ENCODE results near the gene SYNPO2L. TPM values are rescaled to one million over a fixed set of nuclear protein-coding genes. Genes with fewer than 3 reads are reported as not detected.
"Not testable (repeated sequence)": the region's sequence is repeated elsewhere in the genome, so short reads cannot be mapped to it uniquely, and the experiment has no call there.

Gene SYNPO2L
- total RNA-seq, 1 experiment from 2014 or later, result 0.22 TPM

DNA sequence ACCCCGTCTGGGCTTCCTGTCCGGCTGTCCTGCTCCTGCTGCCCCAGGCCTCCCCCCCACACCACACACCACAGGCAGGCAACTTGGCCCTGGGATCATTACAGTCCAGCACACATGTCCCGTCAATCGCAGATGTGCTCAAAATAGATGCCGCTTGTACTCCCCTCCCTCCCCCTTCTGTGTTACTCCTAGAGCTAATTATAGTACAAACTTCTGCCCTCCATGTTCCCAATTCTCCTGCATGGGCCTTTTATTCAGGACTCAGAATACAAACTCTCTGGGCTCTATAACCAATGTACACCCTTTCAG is at the start of gene SYNPO2L (continued):
- TF ChIP-seq, protein P1, sequence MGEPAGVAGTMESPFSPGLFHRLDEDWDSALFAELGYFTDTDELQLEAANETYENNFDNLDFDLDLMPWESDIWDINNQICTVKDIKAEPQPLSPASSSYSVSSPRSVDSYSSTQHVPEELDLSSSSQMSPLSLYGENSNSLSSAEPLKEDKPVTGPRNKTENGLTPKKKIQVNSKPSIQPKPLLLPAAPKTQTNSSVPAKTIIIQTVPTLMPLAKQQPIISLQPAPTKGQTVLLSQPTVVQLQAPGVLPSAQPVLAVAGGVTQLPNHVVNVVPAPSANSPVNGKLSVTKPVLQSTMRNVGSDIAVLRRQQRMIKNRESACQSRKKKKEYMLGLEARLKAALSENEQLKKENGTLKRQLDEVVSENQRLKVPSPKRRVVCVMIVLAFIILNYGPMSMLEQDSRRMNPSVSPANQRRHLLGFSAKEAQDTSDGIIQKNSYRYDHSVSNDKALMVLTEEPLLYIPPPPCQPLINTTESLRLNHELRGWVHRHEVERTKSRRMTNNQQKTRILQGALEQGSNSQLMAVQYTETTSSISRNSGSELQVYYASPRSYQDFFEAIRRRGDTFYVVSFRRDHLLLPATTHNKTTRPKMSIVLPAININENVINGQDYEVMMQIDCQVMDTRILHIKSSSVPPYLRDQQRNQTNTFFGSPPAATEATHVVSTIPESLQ (CRISPR knock-in tag; IDR thresholded peaks at IDR 0.05), result no peak
- TF ChIP-seq EMX1 (CRISPR knock-in tag; IDR thresholded peaks at IDR 0.05), result no peak

DNA sequence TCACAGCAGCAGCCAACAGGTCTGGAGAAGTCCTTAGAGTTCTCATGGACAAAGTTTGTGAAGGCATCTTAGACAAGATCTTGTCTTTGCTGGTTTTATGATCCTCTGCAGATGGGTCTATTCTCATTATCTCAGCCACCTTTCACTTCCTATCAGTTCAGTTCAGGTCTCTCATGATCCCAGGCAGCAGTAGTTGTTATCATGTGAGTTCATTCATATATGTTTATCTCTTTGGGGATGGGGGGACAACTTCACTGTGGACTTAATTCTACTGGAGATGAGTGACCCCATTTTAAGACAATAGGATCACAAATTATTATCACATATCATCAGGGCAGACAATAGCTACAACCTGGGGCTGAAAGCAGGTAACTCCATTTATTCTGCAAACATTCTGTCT is 48.1 kb upstream of the SYNPO2L start:
- ATAC-seq; H3K4me1 Mint-ChIP-seq; H3K27me3 Mint-ChIP-seq (ENCODE audit: low read depth); POLR2A ChIA-PET; H3K36me3 Mint-ChIP-seq; CTCF ChIA-PET; DNase-seq (ENCODE audit: low spot score); H3K9me3 Mint-ChIP-seq; H3K27ac Mint-ChIP-seq; H3K4me3 Mint-ChIP-seq: not testable (repeated sequence)

DNA sequence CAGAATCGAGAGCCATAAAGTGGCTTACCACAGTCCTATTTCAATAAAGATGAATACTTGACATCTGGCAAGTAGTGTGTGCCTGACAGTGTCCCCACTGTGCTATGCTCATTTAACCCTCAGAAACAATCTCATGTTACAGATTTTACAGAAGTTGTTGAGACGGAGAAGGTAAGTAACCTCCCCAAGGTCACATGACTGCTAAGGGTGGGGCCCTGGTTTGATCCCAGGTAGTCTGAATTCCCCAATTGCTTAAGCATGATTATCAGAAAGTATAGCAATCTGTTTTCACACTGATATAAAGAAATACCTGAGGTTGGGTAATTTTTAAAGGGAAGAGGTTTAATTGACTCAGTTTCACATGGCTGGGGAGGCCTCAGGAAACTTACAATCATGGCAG is 43.0 kb upstream of the SYNPO2L start:
- H3K27me3 Mint-ChIP-seq (ENCODE audit: low read depth); ATAC-seq; H3K36me3 Mint-ChIP-seq; H3K9me3 Mint-ChIP-seq; CTCF ChIA-PET; H3K4me1 Mint-ChIP-seq; POLR2A ChIA-PET; DNase-seq (ENCODE audit: low spot score); H3K4me3 Mint-ChIP-seq; H3K27ac Mint-ChIP-seq: not testable (repeated sequence)

DNA sequence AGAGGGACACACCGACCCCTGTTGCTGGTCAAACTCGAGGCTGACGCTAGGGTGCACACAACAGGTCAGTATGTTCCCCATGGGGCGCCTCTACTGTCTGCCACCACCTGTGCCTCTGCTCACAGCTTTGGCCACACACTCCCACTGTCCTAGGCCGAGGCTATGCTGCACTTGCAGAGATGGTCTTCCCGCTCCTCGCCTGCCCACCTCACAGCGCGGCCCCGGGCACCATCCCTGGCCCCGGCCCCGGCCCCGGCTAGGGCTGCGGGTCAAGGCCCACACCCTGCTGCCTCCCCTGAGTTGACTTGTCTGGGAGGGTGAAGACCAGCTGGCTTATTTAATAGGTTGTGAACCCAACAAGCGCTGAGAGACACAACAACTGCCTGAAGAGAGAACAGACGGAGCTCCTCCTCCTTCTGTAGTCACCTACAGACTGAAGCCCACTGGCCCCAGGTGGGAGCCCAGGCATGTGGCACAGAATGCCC is 41.9 kb upstream of the SYNPO2L start, which contains the start of gene AGAP5:
TSS of gene AGAP5 (minus strand) at position 435 of the 485 bp plus-strand sequence. CDS start at position 81, 354 bp downstream.
- DNase-seq (ENCODE audit: low spot score); ATAC-seq; H3K4me3 Mint-ChIP-seq; POLR2A ChIA-PET; H3K4me1 Mint-ChIP-seq; H3K36me3 Mint-ChIP-seq; H3K9me3 Mint-ChIP-seq; H3K27me3 Mint-ChIP-seq (ENCODE audit: low read depth); CTCF ChIA-PET: not testable (repeated sequence)
- peak within 1 kb of the TSS; percentile 65; the same call in 1 of the 2 replicates for H3K27ac Mint-ChIP-seq

DNA sequence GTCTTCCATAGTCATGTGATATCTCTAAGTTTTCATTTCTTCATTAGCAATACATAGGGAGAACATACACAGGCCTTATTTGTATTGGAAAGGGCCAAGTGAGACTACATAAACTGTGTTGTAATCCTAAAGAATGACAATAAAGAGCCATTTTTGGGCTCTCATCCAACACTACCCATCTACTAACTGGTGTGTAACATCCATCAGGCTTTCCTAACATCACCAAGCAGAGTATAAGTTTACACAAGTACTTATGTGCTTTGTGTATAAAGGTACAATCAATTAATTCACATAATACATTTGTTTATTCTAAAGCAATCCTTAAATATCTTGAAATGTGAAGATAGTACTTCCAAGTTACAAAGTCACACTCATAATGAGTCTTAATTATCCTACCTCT is 39.5 kb upstream of the SYNPO2L start:
- DNase-seq (ENCODE audit: low spot score); POLR2A ChIA-PET; H3K27me3 Mint-ChIP-seq (ENCODE audit: low read depth); H3K27ac Mint-ChIP-seq; H3K9me3 Mint-ChIP-seq; ATAC-seq; CTCF ChIA-PET; H3K4me3 Mint-ChIP-seq; H3K4me1 Mint-ChIP-seq; H3K36me3 Mint-ChIP-seq: not testable (repeated sequence)

DNA sequence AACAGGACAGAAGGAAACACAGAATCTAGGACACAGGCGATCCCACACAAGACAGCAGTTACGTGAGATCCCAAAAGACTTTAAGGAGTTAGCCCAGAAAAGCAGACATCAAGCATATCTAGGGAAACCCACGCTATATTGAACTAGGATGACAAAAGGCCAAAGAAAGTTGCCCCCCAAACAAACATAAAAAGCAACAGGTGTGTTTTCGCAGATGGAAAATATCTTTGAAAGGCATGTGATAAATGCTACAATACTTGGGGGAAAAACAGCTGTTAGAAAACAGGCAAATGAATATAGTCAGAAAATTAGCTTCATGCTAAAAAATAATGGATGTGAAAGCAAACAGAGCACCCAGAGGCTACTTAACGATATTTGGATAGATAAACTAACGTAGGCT is 34.9 kb upstream of the SYNPO2L start:
- POLR2A ChIA-PET; DNase-seq (ENCODE audit: low spot score); H3K9me3 Mint-ChIP-seq; H3K27ac Mint-ChIP-seq; H3K4me3 Mint-ChIP-seq; H3K4me1 Mint-ChIP-seq; CTCF ChIA-PET; H3K27me3 Mint-ChIP-seq (ENCODE audit: low read depth); ATAC-seq: not testable (repeated sequence)
- peaks cover 15% of the 10 kb centered on the region for H3K36me3 Mint-ChIP-seq

DNA sequence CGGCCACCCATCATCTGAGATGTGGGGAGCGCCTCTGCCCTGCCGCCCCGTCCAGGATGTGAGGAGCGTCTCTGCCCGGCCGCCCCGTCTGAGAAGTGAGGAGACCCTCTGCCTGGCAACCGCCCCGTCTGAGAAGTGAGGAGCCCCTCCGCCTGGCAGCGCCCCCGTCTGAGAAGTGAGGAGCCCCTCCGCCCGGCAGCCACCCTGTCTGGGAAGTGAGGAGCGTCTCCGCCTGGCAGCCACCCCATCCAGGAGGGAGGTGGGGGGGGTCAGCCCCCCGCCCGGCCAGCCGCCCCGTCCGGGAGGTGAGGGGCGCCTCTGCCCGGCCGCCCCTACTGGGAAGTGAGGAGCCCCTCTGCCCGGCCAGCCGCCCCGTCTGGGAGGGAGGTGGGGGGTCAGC is 33.8 kb upstream of the SYNPO2L start:
- H3K9me3 Mint-ChIP-seq; H3K4me3 Mint-ChIP-seq; H3K27ac Mint-ChIP-seq; H3K27me3 Mint-ChIP-seq (ENCODE audit: low read depth); CTCF ChIA-PET; H3K4me1 Mint-ChIP-seq; DNase-seq (ENCODE audit: low spot score); POLR2A ChIA-PET; ATAC-seq: not testable (repeated sequence)
- H3K36me3 Mint-ChIP-seq, result peaks cover 15% of the 10 kb centered on the region

DNA sequence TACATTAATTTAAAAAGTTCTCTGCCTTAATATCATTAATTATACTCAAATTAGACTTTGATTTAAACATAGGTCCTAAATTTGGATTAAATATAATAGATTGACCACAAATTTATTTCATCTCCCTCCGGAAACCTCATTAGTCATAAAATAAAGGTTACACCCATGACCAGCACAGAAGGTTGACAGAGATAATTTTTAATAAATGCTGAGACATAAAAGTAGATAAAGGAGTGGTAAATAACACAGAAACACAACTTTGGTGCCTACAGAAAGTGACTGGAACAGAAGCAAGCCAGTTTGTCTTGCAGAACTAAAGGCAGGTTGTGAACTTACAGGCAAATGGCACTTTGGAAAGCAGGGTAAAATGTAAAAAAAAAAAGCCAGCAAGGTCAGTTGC is 31.8 kb upstream of the SYNPO2L start:
- H3K27ac Mint-ChIP-seq; DNase-seq (ENCODE audit: low spot score); ATAC-seq; CTCF ChIA-PET; H3K27me3 Mint-ChIP-seq (ENCODE audit: low read depth); H3K4me3 Mint-ChIP-seq; H3K9me3 Mint-ChIP-seq; H3K4me1 Mint-ChIP-seq; POLR2A ChIA-PET: not testable (repeated sequence)
- H3K36me3 Mint-ChIP-seq, result peaks cover 15% of the 10 kb centered on the region

DNA sequence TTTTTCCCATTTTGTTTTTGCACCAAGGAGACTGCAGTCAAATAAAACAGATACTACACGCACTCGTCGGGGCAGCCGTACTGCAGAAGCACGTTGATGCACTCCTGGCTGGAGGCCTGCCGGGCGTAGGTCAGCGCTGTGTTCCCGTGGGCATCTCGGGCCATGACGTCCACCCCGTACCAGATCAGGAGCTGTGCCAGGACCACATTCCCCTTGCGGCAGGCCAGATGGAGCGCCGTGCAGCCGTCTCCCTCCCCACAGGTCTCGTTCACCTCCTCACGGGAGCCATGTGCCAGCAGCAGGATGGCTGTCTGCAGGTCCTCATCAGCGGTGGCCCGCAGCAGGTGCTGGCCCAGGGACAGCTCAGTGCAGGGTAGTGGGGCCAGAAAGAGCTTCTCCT is 18.7 kb upstream of the SYNPO2L start:
- H3K27ac Mint-ChIP-seq; H3K4me3 Mint-ChIP-seq; POLR2A ChIA-PET; H3K9me3 Mint-ChIP-seq; DNase-seq (ENCODE audit: low spot score); ATAC-seq; H3K36me3 Mint-ChIP-seq; CTCF ChIA-PET; H3K27me3 Mint-ChIP-seq (ENCODE audit: low read depth); H3K4me1 Mint-ChIP-seq: not testable (repeated sequence)

Data from WTC11 (cell line).